Measurements from ENCODE around the gene CHCHD4.

Gene CHCHD4

DNA sequence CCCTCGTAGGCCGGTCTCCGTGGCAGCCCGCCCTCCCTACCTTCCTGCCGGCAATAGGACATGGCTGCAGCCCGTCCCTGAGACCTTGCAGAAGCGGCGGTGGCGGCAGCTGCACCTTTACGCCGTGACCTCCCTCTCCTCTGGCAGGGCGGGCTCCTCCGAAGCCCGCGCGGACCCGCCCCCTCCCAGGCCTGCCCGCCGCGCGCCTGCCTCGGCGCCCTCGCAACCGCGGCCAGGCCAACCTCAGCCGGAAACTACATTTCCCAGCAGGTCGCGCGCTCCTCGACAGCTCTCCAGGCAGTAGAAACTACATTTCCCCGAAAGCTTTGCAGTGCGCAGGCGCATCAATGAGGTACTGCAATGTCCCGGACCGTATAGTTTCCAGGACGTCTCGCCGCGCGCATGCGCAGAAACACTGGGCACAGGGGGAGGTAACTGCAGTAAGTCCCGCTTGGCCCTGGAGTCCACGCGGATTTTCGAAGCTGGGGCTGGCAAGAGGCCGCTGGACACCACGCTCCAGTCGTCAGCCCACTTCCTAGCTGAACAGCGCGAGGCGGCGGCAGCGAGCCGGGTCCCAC is at the start of gene CHCHD4, which contains the start of gene TMEM43:
CHCHD4 (minus strand) TSS at position 256 of the 578 bp plus-strand sequence; CDS start at position 62, 194 bp downstream.
TMEM43 (plus strand) TSS at position 438 of the 578 bp plus-strand sequence. CDS start 142 bp downstream, outside the sequence.
- DNase-seq (ENCODE audit: low read depth in 2 of 2), result peak; percentile 93 to 96

DNA sequence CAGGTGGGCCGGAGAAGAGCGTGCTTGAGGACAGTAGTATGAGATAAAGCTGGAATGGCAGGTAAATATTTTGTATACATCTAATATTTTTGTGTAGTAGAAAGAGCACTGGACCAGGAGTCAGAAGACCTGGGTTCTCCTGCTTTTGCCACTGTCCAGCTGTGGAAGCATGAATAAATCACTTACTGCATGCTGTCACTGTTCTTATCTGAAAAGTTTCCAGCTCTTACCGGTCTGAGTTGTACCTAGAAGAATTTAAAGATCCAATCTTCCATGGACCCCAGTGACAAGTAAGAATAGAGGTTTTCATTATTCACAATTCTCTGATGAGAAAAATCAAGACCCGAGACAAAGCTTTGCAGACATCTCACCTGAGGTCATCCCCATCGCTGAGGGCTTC is 47.8 kb upstream of the CHCHD4 start:
- no peak for DNase-seq (ENCODE audit: low read depth in 2 of 2)

DNA sequence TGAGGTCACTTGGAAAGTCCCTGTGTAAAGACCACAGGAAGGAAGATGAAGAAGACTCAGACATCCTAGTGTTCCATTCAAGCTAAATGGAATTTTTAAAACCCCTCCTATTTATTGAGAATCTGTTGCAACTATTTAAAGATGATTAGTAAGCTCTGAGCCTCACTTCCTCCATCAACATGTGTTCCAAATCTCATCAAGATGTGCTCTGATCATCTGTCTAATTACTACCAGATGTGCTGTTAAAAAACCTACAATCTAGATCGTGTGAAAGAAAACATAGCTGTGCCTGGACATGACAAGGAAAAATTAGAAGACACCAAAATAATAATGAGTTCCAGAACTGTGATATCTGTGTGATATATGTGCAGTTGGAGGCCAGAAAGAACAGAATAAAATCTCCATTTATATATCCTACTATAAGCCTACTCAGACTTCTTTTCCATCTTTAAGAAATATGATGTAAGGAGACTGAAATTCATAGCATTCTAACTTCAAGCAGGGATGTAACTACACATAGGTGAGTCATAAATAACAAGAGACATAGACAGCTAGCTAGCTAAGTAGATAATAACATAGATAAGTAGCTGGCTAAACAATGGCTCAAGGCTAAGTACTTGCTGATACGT is 46.0 kb upstream of the CHCHD4 start:
- no peak for DNase-seq (ENCODE audit: low read depth in 2 of 2)

- DNase-seq (ENCODE audit: low read depth in 2 of 2), result no peak
Measured at GRCh38 chr3:14169871-14170270, 45.2 kb upstream of the CHCHD4 start.

GRCh38 chr3:14169435-14169834 is 44.8 kb upstream of the CHCHD4 start:
- no peak for DNase-seq (ENCODE audit: low read depth in 2 of 2)

DNA sequence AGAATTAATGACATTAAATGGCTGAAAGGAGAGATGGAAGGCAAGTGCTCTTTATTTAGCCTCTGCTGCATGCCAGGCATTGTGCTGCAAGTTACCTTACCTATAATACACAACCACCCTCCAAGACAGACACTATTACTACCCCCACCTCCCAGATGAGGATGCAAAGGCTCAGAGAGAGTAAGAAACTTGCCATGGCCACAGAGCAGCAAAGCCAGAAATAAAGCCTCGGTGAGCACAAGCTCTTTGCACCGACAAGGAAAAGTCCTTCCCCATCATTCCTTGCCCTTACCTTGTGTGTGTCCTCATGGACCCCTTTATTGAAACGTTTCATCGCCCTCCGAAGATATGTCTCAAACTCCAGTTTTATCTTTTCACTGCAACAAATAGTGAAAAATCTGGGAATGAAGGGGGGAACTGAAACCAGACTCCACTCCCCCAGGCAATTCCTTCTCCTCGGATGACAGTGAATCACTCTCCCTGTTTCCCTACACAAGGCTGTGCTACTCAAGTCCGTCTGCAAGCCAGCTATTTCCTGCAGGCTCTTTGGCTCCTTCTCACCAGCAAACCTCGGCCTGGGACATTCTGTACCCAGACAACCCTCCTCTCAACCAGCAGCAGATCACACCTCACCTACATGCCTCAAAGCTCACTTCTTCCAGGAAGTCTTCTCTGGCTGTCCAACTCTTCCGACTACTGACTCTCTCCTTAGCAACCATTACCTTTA is 42.4 kb upstream of the CHCHD4 start:
- DNase-seq (ENCODE audit: low read depth in 2 of 2), result no peak

GRCh38 chr3:14162178-14162577 is 37.5 kb upstream of the CHCHD4 start:
- no peak for DNase-seq (ENCODE audit: low read depth in 2 of 2)

DNA sequence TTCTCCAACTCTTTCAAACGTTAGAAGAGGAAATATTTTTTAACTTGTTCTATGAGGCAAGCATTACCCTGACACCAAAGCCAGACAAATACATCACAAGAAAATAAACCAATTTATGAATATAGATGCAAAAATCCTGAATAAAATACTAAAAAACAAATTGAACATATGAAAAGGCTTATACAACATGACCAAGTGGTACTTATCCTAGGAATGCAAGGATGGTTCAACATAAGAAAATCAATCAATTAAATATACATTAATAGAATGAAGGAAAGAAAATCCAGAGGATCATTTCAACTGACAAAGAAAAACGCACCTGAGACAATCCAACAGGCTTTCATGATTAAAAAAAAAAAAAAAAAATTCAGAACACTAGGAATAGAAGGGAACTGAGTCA is 36.6 kb upstream of the CHCHD4 start:
- no peak for DNase-seq (ENCODE audit: low read depth in 2 of 2)

GRCh38 chr3:14159426-14159825 is 34.8 kb upstream of the CHCHD4 start:
- no peak for DNase-seq (ENCODE audit: low read depth in 2 of 2)

GRCh38 chr3:14158370-14158769 is 33.7 kb upstream of the CHCHD4 start:
- no peak for DNase-seq (ENCODE audit: low read depth in 2 of 2)

DNA sequence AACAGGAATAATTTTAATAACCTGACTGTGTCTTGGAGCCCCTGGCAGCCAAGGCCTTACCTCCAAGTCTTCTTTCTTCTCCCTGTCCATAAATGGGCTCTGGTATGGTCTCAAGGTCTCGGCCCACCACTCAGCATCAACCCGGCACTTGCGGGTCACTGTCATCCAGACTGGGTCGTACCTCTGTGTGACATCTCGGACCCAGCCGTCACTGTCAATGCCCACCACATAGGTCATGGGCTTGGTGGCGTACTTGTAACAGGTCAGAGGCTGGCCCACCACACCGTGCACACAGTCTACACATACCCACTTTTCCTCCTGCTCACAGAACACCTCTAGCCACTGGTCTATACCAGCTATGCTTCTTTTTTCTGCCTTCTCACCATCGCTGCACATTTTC is 33.3 kb upstream of the CHCHD4 start:
- DNase-seq (ENCODE audit: low read depth in 2 of 2), result no peak

- DNase-seq (ENCODE audit: low read depth in 2 of 2), result no peak
Measured at GRCh38 chr3:14156843-14157561, 32.3 kb upstream of the CHCHD4 start.

GRCh38 chr3:14156201-14156600 is 31.5 kb upstream of the CHCHD4 start:
- no peak for DNase-seq (ENCODE audit: low read depth in 2 of 2)

DNA sequence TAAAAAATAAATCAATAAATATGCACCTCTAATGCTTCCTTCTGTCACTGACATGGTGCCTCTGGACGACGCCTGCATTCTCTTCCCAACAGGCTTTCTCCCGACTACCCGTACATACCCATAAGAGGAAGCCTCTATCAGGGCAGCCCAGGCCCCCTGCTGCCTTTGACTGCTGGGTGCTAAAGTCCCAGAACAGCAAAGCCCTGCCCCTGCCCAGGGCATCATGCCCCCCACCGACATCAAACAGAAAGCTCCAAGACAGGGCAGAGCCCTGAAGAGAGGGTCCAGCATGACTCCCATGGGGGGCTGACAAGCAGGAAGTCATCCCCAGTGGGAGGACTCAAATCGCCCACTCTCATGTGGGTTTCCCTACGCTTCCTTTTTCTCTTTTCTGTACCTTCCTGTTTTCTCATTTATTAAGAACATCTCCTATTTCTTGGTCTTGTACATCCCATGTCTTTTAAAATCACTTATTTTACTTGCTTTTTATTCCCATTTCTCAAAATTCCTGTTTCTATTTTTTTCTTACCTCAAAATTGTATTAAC is 30.3 kb upstream of the CHCHD4 start:
- no peak for DNase-seq (ENCODE audit: low read depth in 2 of 2)

- DNase-seq (ENCODE audit: low read depth in 2 of 2), result no peak
Measured at GRCh38 chr3:14154276-14154675, 29.6 kb upstream of the CHCHD4 start.

GRCh38 chr3:14153663-14154062 is 29.0 kb upstream of the CHCHD4 start:
- no peak for DNase-seq (ENCODE audit: low read depth in 2 of 2)

DNA sequence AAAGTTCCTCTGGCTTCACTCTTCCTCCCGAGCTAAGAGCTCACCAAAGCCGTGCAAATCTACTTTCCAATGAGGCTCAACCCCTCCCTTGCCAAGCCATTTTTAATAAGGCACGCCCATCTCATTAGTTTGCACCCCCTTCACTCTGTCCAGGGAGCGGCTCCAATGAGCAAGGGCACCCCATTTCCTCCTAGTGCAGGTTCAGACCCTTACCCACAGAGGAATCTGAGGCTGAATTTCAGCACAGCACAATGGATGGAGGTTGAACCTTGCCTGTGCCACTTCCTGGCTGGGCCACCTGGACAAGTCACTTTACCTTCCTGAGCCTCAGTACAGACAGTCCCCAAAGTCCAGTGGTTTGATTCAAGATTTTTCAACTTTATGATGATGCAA is 28.3 kb upstream of the CHCHD4 start:
- no peak for DNase-seq (ENCODE audit: low read depth in 2 of 2)

DNA sequence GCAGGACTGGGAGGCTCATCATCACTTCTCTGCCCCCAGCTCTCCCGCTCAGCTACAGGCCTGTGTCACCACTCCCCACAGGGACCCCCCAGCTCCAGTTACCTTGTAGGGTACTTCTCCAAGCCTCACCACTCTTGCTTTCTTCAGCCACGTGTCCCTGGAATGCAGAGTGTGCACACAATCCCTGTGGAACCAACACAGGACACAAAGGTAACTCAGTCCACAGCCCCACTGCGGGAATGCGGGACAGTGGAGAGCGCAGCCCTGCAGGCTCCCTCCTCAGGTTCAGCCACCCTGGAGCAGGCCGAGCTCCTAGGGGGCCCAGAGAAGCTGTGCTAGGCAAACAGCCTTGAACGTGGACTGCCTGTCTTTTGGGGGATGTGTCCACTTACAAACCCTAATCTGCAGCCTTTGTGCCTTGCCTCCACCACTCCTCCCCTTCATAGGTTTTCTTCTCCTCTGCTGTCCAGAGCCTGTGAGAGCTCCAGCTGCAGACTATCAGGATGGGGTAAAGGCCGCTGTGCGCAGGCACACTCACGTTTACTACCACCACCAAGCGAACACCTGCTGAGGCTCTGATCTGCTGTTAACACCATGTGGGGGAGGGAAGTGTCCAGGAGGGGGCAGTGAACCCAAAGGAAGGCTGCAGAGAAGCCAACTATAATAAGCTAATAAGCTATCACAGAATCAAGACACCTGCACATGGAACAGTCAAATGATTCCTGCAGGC is 27.7 kb upstream of the CHCHD4 start:
- DNase-seq (ENCODE audit: low read depth in 2 of 2), result no peak

GRCh38 chr3:14151471-14152083 is 26.9 kb upstream of the CHCHD4 start:
- DNase-seq (ENCODE audit: low read depth in 2 of 2), result no peak

DNA sequence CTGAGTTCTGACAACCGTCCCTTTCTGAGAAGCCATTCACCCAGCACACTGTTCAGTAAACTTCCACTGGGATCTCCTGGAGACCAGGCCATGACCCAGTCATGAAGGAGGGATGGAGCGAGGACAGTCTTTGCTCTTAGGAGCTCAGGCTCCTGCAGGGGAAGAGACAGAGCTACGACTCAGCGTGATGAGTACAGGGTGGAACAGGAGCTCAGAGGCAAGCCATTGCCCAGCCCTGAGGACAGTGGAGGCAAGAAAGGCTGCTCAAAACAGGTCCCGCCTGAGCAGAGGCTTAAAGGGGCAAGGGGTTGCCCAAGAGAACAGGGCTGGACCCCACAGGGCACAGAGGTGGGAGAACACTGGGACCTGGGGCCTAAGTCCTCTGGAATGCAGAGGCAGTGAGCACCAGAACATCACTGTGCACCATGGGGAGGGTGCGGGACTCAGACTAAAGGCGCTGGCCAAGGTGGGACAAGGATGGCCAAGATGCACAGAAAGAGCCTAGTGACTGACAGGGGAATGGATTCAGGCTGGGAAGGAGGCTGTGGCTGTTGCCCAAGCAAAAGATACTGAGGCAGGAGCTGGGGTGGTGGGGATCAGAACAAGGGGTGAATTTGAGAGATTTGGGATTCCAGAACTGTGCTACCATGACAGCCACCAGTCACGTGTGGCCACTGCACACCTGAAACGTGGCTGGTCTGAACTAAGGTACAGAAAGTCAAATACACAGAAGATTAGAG is 26.0 kb upstream of the CHCHD4 start:
- DNase-seq (ENCODE audit: low read depth in 2 of 2), result no peak

Data from stimulated activated CD4-positive, alpha-beta T cell treated with anti-CD3 and anti-CD28 coated beads, Interleukin-4, amount 100 ng/mL, for 48 hours (primary cell).